HepG2 (cell line): ENCODE results near the gene ECD. TPM values are rescaled to one million over a fixed set of nuclear protein-coding genes. Genes with fewer than 3 reads are reported as not detected.

ENCODE experiments used
- ATAC-seq: fragments of 200-7000 bp; cut with Tn5 transposase; 3 replicates; pipeline ENCODE4 v1.9.1; 2020; ENCODE audit warnings: mild to moderate bottlenecking, moderate library complexity
- BruUV-seq: library from RNA; stranded (reverse); fragments of 400-500 nt; replicated peaks from 2 replicates; lab custom pipeline; 2021; lab: Mats Ljungman, UMichigan
- CTCF ChIA-PET: fragments of 300-600 bp; formaldehyde crosslinking; extraction: SDS; loops from one replicate; lab custom pipeline; 2021; ENCODE audit warnings: low total read pairs, inconsistent platforms, low intra/inter-chr PET ratio; lab: Yijun Ruan, JAX
- POLR2A ChIA-PET: fragments of 350-600 bp; sonication (Branson Sonifier 250); formaldehyde crosslinking; loops from one replicate; lab custom pipeline; 2020; ENCODE audit warnings: antibody characterized with exemption, inconsistent platforms; lab: Yijun Ruan, JAX
- DNase-seq: peaks from one replicate; pipeline ENCODE4 v3.0.0-alpha.2; 2015; ENCODE audit warnings: low spot score
- FAIRE-seq: peaks from 3 replicates; lab custom pipeline; 2011; peaks lifted over from hg19 to GRCh38; lab: Jason Lieb, UNC
- H2AFZ ChIP-seq: one replicate; pipeline ENCODE4 v1.6.1; 2011; ENCODE audit warnings: low read length, inconsistent platforms
- H3K27ac ChIP-seq: fragments of 300-600 bp; 3 replicates; pipeline ENCODE4 v1.8.0; 2011; ENCODE audit warnings: mixed run types, mild to moderate bottlenecking, mixed read lengths, low read length, inconsistent platforms; ENCODE audit not compliant: insufficient read depth; ENCODE audit errors: extremely low read length
- H3K27me3 ChIP-seq, 2 experiments: fragments of 200-600 bp in 1 of 2; 2 replicates in 1 of 2; 3 replicates in 1 of 2; pipeline versions ENCODE4 v1.6.0 to v1.8.0; 2011; ENCODE audit warnings: low read length in 2 of 2, mild to moderate bottlenecking in 2 of 2, moderate library complexity in 2 of 2, inconsistent platforms in 1 of 2; ENCODE audit not compliant: insufficient read depth in 2 of 2, control insufficient read depth in 1 of 2
- H3K36me3 ChIP-seq, 2 experiments: fragments of 200-600 bp in 1 of 2; replicated peaks in 1 of 2; 2 replicates in 1 of 2; 3 replicates in 1 of 2; pipeline versions ENCODE4 v1.5.1 to v1.8.0; 2011; ENCODE audit warnings: low read length in 2 of 2, inconsistent platforms in 1 of 2; ENCODE audit not compliant: insufficient read depth in 2 of 2, control insufficient read depth in 1 of 2
- H3K4me1 ChIP-seq: 2 replicates; pipeline ENCODE4 v1.5.1; 2012; ENCODE audit warnings: low read length, inconsistent platforms; ENCODE audit not compliant: insufficient read depth
- H3K4me2 ChIP-seq: 2 replicates; pipeline ENCODE4 v1.6.0; 2011; ENCODE audit warnings: low read depth, low read length, inconsistent platforms
- H3K4me3 ChIP-seq, 3 experiments: fragments of 200-600 bp in 1 of 3; sonication (generic), shearing (Covaris generic) in 1 of 3; replicated peaks in 1 of 3; 2 replicates each; pipeline ENCODE4 v1.5.1; 2011 to 2016; ENCODE audit warnings: low read length in 3 of 3, inconsistent platforms in 2 of 3, low read depth in 2 of 3, mild to moderate bottlenecking in 2 of 3, control low read depth in 1 of 3, mixed read lengths in 1 of 3; ENCODE audit not compliant: insufficient read depth in 1 of 3
- H3K79me2 ChIP-seq: one replicate; pipeline ENCODE4 v1.6.1; 2011; ENCODE audit warnings: low read length, inconsistent platforms; ENCODE audit not compliant: insufficient read depth
- H3K9ac ChIP-seq: 2 replicates; pipeline ENCODE4 v1.6.0; 2011; ENCODE audit warnings: mild to moderate bottlenecking, low read depth, low read length, inconsistent platforms; ENCODE audit not compliant: insufficient read depth
- H3K9me3 ChIP-seq: 2 replicates; pipeline ENCODE4 v1.5.1; 2012; ENCODE audit warnings: mild to moderate bottlenecking, low read length
- H4K20me1 ChIP-seq: 2 replicates; pipeline ENCODE4 v1.6.0; 2011; ENCODE audit warnings: inconsistent platforms, mild to moderate bottlenecking, low read length, moderate library complexity; ENCODE audit not compliant: insufficient read depth
- HNF1A ChIP-seq, 2 experiments: sonication (generic) in 1 of 2; formaldehyde crosslinking in 1 of 2; IDR thresholded peaks; 2 replicates each; pipeline versions ENCODE4 v1.4.0 to v1.6.1; 2016 to 2020; ENCODE audit warnings: borderline replicate concordance in 1 of 2, low read depth in 1 of 2, mild to moderate bottlenecking in 1 of 2, missing genetic modification reagents in 1 of 2
- HNRNPL ChIP-seq: fragments of 200-400 bp; formaldehyde crosslinking; IDR thresholded peaks from 2 replicates; pipeline ENCODE4 v1.6.1; 2017; ENCODE audit warnings: mild to moderate bottlenecking, low read depth, low read length
- JUN ChIP-seq: sonication (generic); formaldehyde crosslinking; IDR thresholded peaks from 2 replicates; pipeline ENCODE4 v1.4.0; 2020; ENCODE audit warnings: mild to moderate bottlenecking, missing genetic modification reagents
- MIXL1 ChIP-seq: IDR thresholded peaks from 2 replicates; pipeline ENCODE4 v1.6.1; 2016
- MXD3 ChIP-seq: IDR thresholded peaks from 2 replicates; pipeline ENCODE4 v1.6.1; 2016; ENCODE audit warnings: mild to moderate bottlenecking, missing biosample characterization, missing genetic modification reagents
- PHB2 ChIP-seq: fragments of 450-650 bp; IDR thresholded peaks from 2 replicates; pipeline ENCODE4 v1.6.1; 2018; ENCODE audit not compliant: partially characterized antibody
- RFX5 ChIP-seq: IDR thresholded peaks from 2 replicates; pipeline ENCODE4 v1.6.1; 2011; ENCODE audit warnings: low read depth, low read length, improper control_type of control experiment
- TGIF2 ChIP-seq: IDR thresholded peaks from 2 replicates; pipeline ENCODE4 v1.6.1; 2016; ENCODE audit warnings: control low read depth, missing compliant biosample characterization
- ZFP1 ChIP-seq: IDR thresholded peaks from 2 replicates; pipeline ENCODE4 v1.6.1; 2016
- ZNF101 ChIP-seq: sonication (generic); formaldehyde crosslinking; IDR thresholded peaks from 2 replicates; pipeline ENCODE4 v1.4.0; 2020; ENCODE audit warnings: mild to moderate bottlenecking, low read depth, missing genetic modification reagents, borderline replicate concordance
- ZNF12 ChIP-seq: sonication (generic); formaldehyde crosslinking; IDR thresholded peaks from 2 replicates; pipeline ENCODE4 v1.5.0; 2020; ENCODE audit warnings: missing genetic modification reagents
- ZNF33A ChIP-seq: sonication (generic); formaldehyde crosslinking; IDR thresholded peaks from 2 replicates; pipeline ENCODE4 v1.5.1; 2020; ENCODE audit warnings: missing genetic modification reagents, mild to moderate bottlenecking, moderate library complexity, borderline replicate concordance
- ZNF562 ChIP-seq: sonication (generic); formaldehyde crosslinking; IDR thresholded peaks from 2 replicates; pipeline ENCODE4 v1.8.0; 2022; ENCODE audit warnings: missing genetic modification reagents, borderline replicate concordance
- ZSCAN25 ChIP-seq: sonication (generic); formaldehyde crosslinking; IDR thresholded peaks from 2 replicates; pipeline ENCODE4 v1.8.0; 2022; ENCODE audit warnings: mild to moderate bottlenecking, missing genetic modification reagents
- WGBS: methylation state at CpG from one replicate; pipeline ENCODE4 v1.1.6; 2017; ENCODE audit warnings: low lambda C conversion rate; 5-methylcytosine and 5-hydroxymethylcytosine counted together
- in situ Hi-C: cut with HindIII; loops from 2 replicates; pipeline ENCODE4 v1.10.0; 2017; ENCODE audit warnings: low pct_unique_long_range_greater_than_20kb; ENCODE audit not compliant: extremely low pct_ligation_motif_present
- intact Hi-C: fragments of 100-400 bp; cut with micrococcal nuclease; formaldehyde crosslinking; loops from one replicate; pipeline ENCODE4 v1.10.0; 2022; ENCODE audit not compliant: unreplicated experiment
- polyA plus RNA-seq, 8 experiments: library from polyadenylated mRNA; depleted of rRNA in 3 of 8; stranded (reverse) in 7 of 8; unstranded in 1 of 8; fragments of >200 nt; fragmentation: Illumina TruSeq in 4 of 8; extraction: Trizol in 4 of 8; gene quantifications; 2 replicates each; pipeline versions ENCODE4 v1.2.1 to v1.2.3, GENCODE V29; 2011 to 2016; ENCODE audit warnings: low read depth in 4 of 8, missing spikeins in 1 of 8, mixed read lengths in 1 of 8; ENCODE audit not compliant: insufficient read depth in 1 of 8
- total RNA-seq, 5 experiments: library from RNA; depleted of rRNA; stranded (reverse); fragments of >200 nt; fragmentation: Illumina TruSeq; extraction: Trizol; gene quantifications; 2 replicates each; pipeline ENCODE4 v1.2.3, GENCODE V29; 2016; ENCODE audit warnings: low read depth in 1 of 5
- TF ChIP-seq, protein P1 (sequence below): sonication (generic); formaldehyde crosslinking; conservative IDR thresholded peaks from 2 replicates; pipeline ENCODE4 v1.5.0; 2020; ENCODE audit warnings: missing genetic modification reagents

ECD gene
- total and polyA plus RNA-seq, 2 of the 13 experiments (the other 11 are each of a cell fraction or from before 2014, with no cell fraction given) = 21.5 to 27.6 TPM

DNA sequence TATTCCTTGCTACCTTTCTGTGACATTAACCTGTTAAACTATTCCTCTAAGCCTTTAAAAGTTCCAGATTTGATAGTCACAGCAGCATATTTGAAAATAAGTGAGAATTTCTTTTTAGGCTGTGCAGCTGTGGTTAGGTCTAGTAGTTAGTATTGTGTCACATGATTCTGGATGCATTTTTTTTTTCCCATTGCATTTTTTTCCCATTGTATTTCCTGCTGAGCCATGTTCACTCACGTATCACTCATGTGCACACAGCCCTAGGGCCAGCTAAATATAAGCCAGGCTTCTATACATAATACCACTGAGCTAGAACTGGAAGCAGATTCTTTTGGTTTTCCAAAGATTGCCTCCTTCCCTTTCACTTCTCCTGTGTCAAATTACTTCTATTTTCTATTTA is 41.9 kb upstream of the ECD start:
- FAIRE-seq (no peak), DNase-seq (no peak), ATAC-seq (no peak)
- BruUV-seq = no TSS peak
- no peaks in the 10 kb centered on the region for H3K36me3 ChIP-seq
- H4K20me1 ChIP-seq = no peaks in the 10 kb centered on the region
- peaks cover 25% of the 10 kb centered on the region for H3K4me1 ChIP-seq
- no peak overlapping the region for H3K4me3 ChIP-seq
- H3K27me3 ChIP-seq = no peaks in the 10 kb centered on the region
- H2AFZ ChIP-seq = no peak overlapping the region
- no peak overlapping the region for H3K9ac ChIP-seq
- intact Hi-C loops (no loop called here), in situ Hi-C loops (no loop called here)
- 89% methylated on average over 1 of the region's 1 CpG for WGBS
- no peaks in the 10 kb centered on the region for H3K79me2 ChIP-seq
- TF ChIP-seq RFX5 = no peak
- TF ChIP-seq ZNF33A (CRISPR knock-in tag) = no peak
- no peak for TF ChIP-seq ZNF562 (CRISPR knock-in tag)
- TF ChIP-seq ZSCAN25 (CRISPR knock-in tag) = no peak
- TF ChIP-seq JUN (CRISPR knock-in tag) = no peak
- TF ChIP-seq HNRNPL = no peak
- TF ChIP-seq, protein P1, sequence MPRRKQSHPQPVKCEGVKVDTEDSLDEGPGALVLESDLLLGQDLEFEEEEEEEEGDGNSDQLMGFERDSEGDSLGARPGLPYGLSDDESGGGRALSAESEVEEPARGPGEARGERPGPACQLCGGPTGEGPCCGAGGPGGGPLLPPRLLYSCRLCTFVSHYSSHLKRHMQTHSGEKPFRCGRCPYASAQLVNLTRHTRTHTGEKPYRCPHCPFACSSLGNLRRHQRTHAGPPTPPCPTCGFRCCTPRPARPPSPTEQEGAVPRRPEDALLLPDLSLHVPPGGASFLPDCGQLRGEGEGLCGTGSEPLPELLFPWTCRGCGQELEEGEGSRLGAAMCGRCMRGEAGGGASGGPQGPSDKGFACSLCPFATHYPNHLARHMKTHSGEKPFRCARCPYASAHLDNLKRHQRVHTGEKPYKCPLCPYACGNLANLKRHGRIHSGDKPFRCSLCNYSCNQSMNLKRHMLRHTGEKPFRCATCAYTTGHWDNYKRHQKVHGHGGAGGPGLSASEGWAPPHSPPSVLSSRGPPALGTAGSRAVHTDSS (CRISPR knock-in tag) = no peak
- CTCF ChIA-PET = no interaction called here
- POLR2A ChIA-PET = no interaction called here
- H3K4me2 ChIP-seq = no peak overlapping the region
- H3K9me3 ChIP-seq = peaks cover 4% of the 10 kb centered on the region; the same call in 1 of the 2 replicates
- H3K27ac ChIP-seq = no peak overlapping the region

DNA sequence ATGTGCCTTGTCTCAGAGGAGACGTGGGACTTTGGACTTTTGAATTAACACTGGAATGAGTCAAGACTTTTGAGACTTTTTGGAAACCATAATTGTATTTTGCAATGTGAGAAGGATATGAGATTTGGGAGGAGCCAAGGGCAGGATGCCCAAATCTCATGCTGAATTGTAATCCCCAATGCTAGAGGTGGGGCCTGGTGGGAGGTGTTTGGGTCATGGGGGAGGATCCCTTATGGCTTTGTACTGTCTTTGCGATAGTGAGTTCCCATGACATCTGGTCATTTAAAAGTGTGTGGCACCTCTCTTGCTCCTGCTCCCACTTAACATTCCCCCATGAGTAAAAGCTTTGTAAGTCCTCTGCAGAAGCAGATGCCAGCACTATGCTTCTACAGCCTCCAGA is 40.1 kb upstream of the ECD start:
- Histone ChIP-seq H3K9me3 (peaks cover 4% of the 10 kb centered on the region; the same call in 1 of the 2 replicates), H4K20me1 (no peaks in the 10 kb centered on the region), H3K4me3 (no peak overlapping the region), H3K36me3 (no peaks in the 10 kb centered on the region), H3K27ac (no peak overlapping the region), H3K27me3 (no peaks in the 10 kb centered on the region), H2AFZ (no peak overlapping the region), H3K79me2 (no peaks in the 10 kb centered on the region), H3K9ac (no peak overlapping the region), H3K4me1 (peaks cover 23% of the 10 kb centered on the region), H3K4me2 (no peak overlapping the region)
- FAIRE-seq = no peak
- ChIA-PET POLR2A (no interaction called here), CTCF (no interaction called here)
- no peak for DNase-seq
- in situ Hi-C loops = no loop called here
- ATAC-seq = no peak
- WGBS = 97% methylated on average over 2 of the region's 2 CpGs
- no TSS peak for BruUV-seq
- intact Hi-C loops = no loop called here
- TF ChIP-seq TGIF2 (CRISPR knock-in tag) = no peak
- no peak for TF ChIP-seq PHB2
- no peak for TF ChIP-seq MXD3 (CRISPR knock-in tag)
- TF ChIP-seq ZNF12 (CRISPR knock-in tag) = no peak
- TF ChIP-seq HNF1A (IDR thresholded peaks at IDR 0.05; ENCODE audit: low read depth) = no peak
- no peak for TF ChIP-seq HNF1A (CRISPR knock-in tag; IDR thresholded peaks at IDR 0.05; ENCODE audit: borderline replicate concordance)
- no peak for TF ChIP-seq ZNF101 (CRISPR knock-in tag)
- TF ChIP-seq MIXL1 (CRISPR knock-in tag) = no peak
- TF ChIP-seq ZFP1 (CRISPR knock-in tag) = no peak
